Lung (tissue), 12 donors: ENCODE results near the gene TFAP2E. TPM values are rescaled to one million over a fixed set of nuclear protein-coding genes. Genes with fewer than 3 reads are reported as not detected.

ENCODE experiments used
- ATAC-seq: fragments of 200-7000 bp; cut with Tn5 transposase; one replicate; pipeline ENCODE4 v1.9.1; 2020; ENCODE audit warnings: moderate number of reproducible peaks; ENCODE audit not compliant: insufficient read depth, low FRiP score
- DNase-seq, 3 donors: peaks; one replicate each; pipeline ENCODE4 v3.0.0-alpha.2; 2013 to 2017
- H3K27ac ChIP-seq, 2 donors: one replicate each; pipeline ENCODE4 v1.5.1; 2013; ENCODE audit warnings: mild to moderate bottlenecking in 2 of 2, moderate library complexity in 2 of 2, control low read depth in 1 of 2, inconsistent platforms in 1 of 2, low read depth in 1 of 2, low read length in 1 of 2
- H3K27me3 ChIP-seq, 3 donors: one replicate each; pipeline ENCODE4 v1.5.1; 2013; ENCODE audit warnings: low read length in 2 of 3; ENCODE audit not compliant: control insufficient read depth in 3 of 3, insufficient read depth in 3 of 3
- H3K36me3 ChIP-seq, 4 donors: one replicate each; pipeline ENCODE4 v1.5.1; 2013; ENCODE audit warnings: low read length in 4 of 4, mild to moderate bottlenecking in 1 of 4, moderate library complexity in 1 of 4; ENCODE audit not compliant: control insufficient read depth in 4 of 4, insufficient read depth in 4 of 4
- H3K4me1 ChIP-seq, 5 donors: one replicate each; pipeline ENCODE4 v1.5.1; 2013; ENCODE audit warnings: low read length in 5 of 5, mild to moderate bottlenecking in 2 of 5, moderate library complexity in 1 of 5; ENCODE audit not compliant: control insufficient read depth in 5 of 5, insufficient read depth in 5 of 5
- H3K4me3 ChIP-seq: one replicate; pipeline ENCODE4 v1.5.1; 2013; ENCODE audit warnings: mild to moderate bottlenecking, control low read depth, moderate library complexity
- H3K9ac ChIP-seq, 2 donors: one replicate each; pipeline ENCODE4 v1.5.1; 2013; ENCODE audit warnings: low read length in 2 of 2, control low read depth in 1 of 2; ENCODE audit not compliant: insufficient read depth in 1 of 2
- H3K9me3 ChIP-seq, 4 donors: one replicate each; pipeline ENCODE4 v1.5.1; 2013; ENCODE audit warnings: low read length in 3 of 4, mild to moderate bottlenecking in 1 of 4, moderate library complexity in 1 of 4; ENCODE audit not compliant: control insufficient read depth in 4 of 4, insufficient read depth in 3 of 4
- CTCF ChIP-seq: IDR thresholded peaks from 2 replicates; pipeline ENCODE4 v1.5.1; 2012; ENCODE audit warnings: mild to moderate bottlenecking; ENCODE audit errors: control extremely low read depth, extremely low read depth
- WGBS, 2 donors: extraction: QIAGEN DNeasy Blood & Tissue Kit; methylation state at CpG; one replicate each; pipeline ENCODE4 v1.1.7; 2013; 5-methylcytosine and 5-hydroxymethylcytosine counted together
- polyA plus RNA-seq, 2 donors: library from polyadenylated mRNA; stranded (reverse); fragments of 200-250 nt; gene quantifications; one replicate each; pipeline ENCODE4 v1.2.1, GENCODE V29; 2013
- total RNA-seq, 2 donors: library from RNA; depleted of rRNA in 1 of 2; stranded (reverse); fragments of >200 nt in 1 of 2; gene quantifications; one replicate each; pipeline ENCODE4 v1.2.1, GENCODE V29; 2014 to 2021
- donor health status: control.
- donor health status: control.
- donor health status: Bipolar disorder and iron deficiency.
- donor health status: healthy.
- donor health status: DM: yes; HTN: yes; CAD: no.

The TFAP2E gene
- total and polyA plus RNA-seq, 4 donors: 1.4 to 2.5 (median 1.9) TPM

GRCh38 chr1:35561972-35562680, 11.0 kb upstream of the TFAP2E start:
- no peak overlapping the region for H3K27ac ChIP-seq
- H3K4me3 ChIP-seq: no peak overlapping the region
- 75 to 83% methylated on average over 15 of the region's 15 CpGs for WGBS, 2 donors
- peaks cover 0 to 16% (median 0%) of the 10 kb centered on the region in 5 donors for H3K4me1 ChIP-seq
- ATAC-seq (no peak), DNase-seq (no peak)
- peaks cover 0 to 26% (median 11%) of the 10 kb centered on the region in 4 donors for H3K36me3 ChIP-seq
- TF ChIP-seq CTCF: no peak
- H3K9ac ChIP-seq: no peak overlapping the region
- no peaks in the 10 kb centered on the region for H3K9me3 ChIP-seq
- no peaks in the 10 kb centered on the region for H3K27me3 ChIP-seq

GRCh38 chr1:35563166-35563565, 9.9 kb upstream of the TFAP2E start:
- WGBS, 2 donors: 28 to 59% methylated on average over 12 of the region's 12 CpGs
- H3K36me3 ChIP-seq: peaks cover 0 to 26% (median 11%) of the 10 kb centered on the region in 4 donors
- H3K27me3 ChIP-seq: no peaks in the 10 kb centered on the region
- no peak for DNase-seq
- no peak for ATAC-seq
- no peak for TF ChIP-seq CTCF
- H3K27ac ChIP-seq: no peak overlapping the region
- no peaks in the 10 kb centered on the region for H3K9me3 ChIP-seq
- H3K4me1 ChIP-seq: peaks cover 0 to 13% (median 0%) of the 10 kb centered on the region in 5 donors
- no peak overlapping the region for H3K9ac ChIP-seq
- no peak overlapping the region for H3K4me3 ChIP-seq

- no peak overlapping the region for H3K27ac ChIP-seq
- ATAC-seq (no peak), DNase-seq (peak; percentile 63 to 78 (median 78))
- H3K27me3 ChIP-seq: no peaks in the 10 kb centered on the region
- no peak overlapping the region for H3K4me3 ChIP-seq
- no peak overlapping the region for H3K9ac ChIP-seq
- H3K4me1 ChIP-seq: peaks cover 0 to 5% (median 0%) of the 10 kb centered on the region in 5 donors
- peak; percentile 80 for TF ChIP-seq CTCF
- WGBS, 2 donors: 80 to 84% methylated on average over 9 of the region's 9 CpGs
- no peaks in the 10 kb centered on the region for H3K9me3 ChIP-seq
- H3K36me3 ChIP-seq: peaks cover 0 to 26% (median 11%) of the 10 kb centered on the region in 4 donors
Measured at GRCh38 chr1:35564037-35564883, 8.9 kb upstream of the TFAP2E start.
